PFSK-1 (cell line): ENCODE measurements around the gene KCNG2.

Experiments used
- POLR2AphosphoS5 ChIP-seq: IDR thresholded peaks from 2 replicates; pipeline ENCODE4 v1.6.1; 2012; ENCODE audit warnings: low read depth, mild to moderate bottlenecking, control low read depth, low read length, moderate library complexity
- SIN3A ChIP-seq: IDR thresholded peaks from 2 replicates; pipeline ENCODE4 v1.6.1; 2012; ENCODE audit warnings: mild to moderate bottlenecking, low read length, moderate library complexity, borderline replicate concordance; ENCODE audit not compliant: insufficient read depth
- TAF1 ChIP-seq: IDR thresholded peaks from 2 replicates; pipeline ENCODE4 v1.6.1; 2012; ENCODE audit warnings: low read length, control low read depth, borderline replicate concordance; ENCODE audit not compliant: insufficient read depth

DNA sequence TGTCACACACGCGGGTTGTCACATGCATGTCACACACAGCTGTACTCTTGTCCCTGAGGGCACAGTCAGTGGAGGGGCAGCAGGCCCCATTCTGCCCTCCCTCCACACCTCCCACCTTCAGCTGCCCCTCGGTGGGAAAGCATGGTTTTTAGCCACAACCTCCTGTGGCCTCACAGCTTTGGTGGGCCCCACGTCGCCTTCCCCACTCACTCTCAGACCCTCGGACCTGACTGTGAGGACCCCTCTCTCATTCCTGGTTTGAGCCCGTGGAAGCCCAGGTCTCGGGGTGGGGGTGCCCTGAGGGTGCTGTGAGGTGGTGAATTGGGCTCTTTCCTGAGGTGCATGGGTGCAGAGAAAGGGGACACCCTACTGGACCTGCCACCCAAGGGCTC is 19.9 kb downstream of the KCNG2 start:
- TF ChIP-seq SIN3A (no peak), POLR2AphosphoS5 (no peak), TAF1 (no peak)
